Calu3 (cell line): ENCODE measurements around the gene DNAH9. TPM values are rescaled to one million over a fixed set of nuclear protein-coding genes. Genes with fewer than 3 reads are reported as not detected.

ENCODE experiments used
- BruUV-seq: library from RNA; stranded (reverse); fragments of 400-500 nt; replicated peaks from 2 replicates; lab custom pipeline; 2021; lab: Mats Ljungman, UMichigan
- CTCF ChIA-PET: fragments of 300-600 bp; sonication (Branson Sonifier 250); formaldehyde crosslinking; loops from one replicate; lab custom pipeline; 2022; ENCODE audit warnings: antibody characterized with exemption; lab: Charles Lee
- DNase-seq: peaks from one replicate; pipeline ENCODE4 v3.0.0; 2022
- H3K27ac Mint-ChIP-seq: one replicate; pipeline ENCODE4 v1.8.0; 2022; ENCODE audit warnings: mixed read lengths; ENCODE audit not compliant: unreplicated experiment
- H3K27me3 Mint-ChIP-seq: one replicate; pipeline ENCODE4 v1.8.0; 2022; ENCODE audit warnings: mixed read lengths; ENCODE audit not compliant: unreplicated experiment
- H3K36me3 Mint-ChIP-seq: one replicate; pipeline ENCODE4 v1.8.0; 2022; ENCODE audit warnings: mild to moderate bottlenecking, moderate library complexity, mixed read lengths; ENCODE audit not compliant: insufficient read depth, unreplicated experiment
- H3K4me1 Mint-ChIP-seq: one replicate; pipeline ENCODE4 v1.8.0; 2022; ENCODE audit warnings: mild to moderate bottlenecking, low read depth, mixed read lengths; ENCODE audit not compliant: unreplicated experiment
- H3K4me3 Mint-ChIP-seq: one replicate; pipeline ENCODE4 v1.8.0; 2022; ENCODE audit warnings: mild to moderate bottlenecking, low read depth, moderate library complexity, mixed read lengths; ENCODE audit not compliant: unreplicated experiment
- H3K9me3 Mint-ChIP-seq: one replicate; pipeline ENCODE4 v1.8.0; 2022; ENCODE audit warnings: low read depth, mixed read lengths; ENCODE audit not compliant: unreplicated experiment
- intact Hi-C: fragments of 100-400 bp; cut with micrococcal nuclease; formaldehyde crosslinking; loops from one replicate; pipeline ENCODE4 v1.10.0; 2022; ENCODE audit not compliant: unreplicated experiment
- total RNA-seq: library from RNA; stranded (reverse); gene quantifications from 2 replicates; pipeline ENCODE4 v1.2.3, GENCODE V29; 2022
- TF ChIP-seq, protein P1 (sequence below): fragments of 200-600 bp; IDR thresholded peaks from one replicate; pipeline ENCODE4 v1.8.0; 2022; ENCODE audit warnings: antibody characterized with exemption; ENCODE audit not compliant: unreplicated experiment

The DNAH9 gene
- total RNA-seq, 1 experiment from 2014 or later = 0.19 TPM

DNA sequence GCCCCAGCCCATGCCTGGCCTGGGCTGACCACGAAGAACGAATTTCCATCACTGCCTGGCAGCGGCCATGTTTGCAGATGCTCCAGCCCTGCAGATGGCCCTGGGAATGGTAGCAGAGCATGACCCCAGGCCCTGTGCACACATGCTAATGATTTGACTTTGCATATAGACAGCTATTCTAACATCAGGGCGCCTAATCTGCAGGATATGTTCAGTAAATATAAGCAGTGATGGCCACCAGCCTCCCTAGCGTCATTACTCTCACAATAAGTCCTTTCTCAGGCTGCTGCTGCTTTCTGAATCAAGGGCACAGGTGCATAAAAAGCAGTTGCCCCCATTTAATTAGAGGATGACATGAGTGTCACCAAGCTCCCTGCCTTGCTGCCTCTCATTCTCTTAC, 24.2 kb downstream of the DNAH9 start:
- Mint-ChIP-seq H3K27ac (no peak overlapping the region), H3K4me1 (no peaks in the 10 kb centered on the region), H3K9me3 (no peaks in the 10 kb centered on the region), H3K36me3 (no peaks in the 10 kb centered on the region), H3K27me3 (no peaks in the 10 kb centered on the region), H3K4me3 (no peak overlapping the region)
- no TSS peak for BruUV-seq
- intact Hi-C loops = no loop called here
- DNase-seq = no peak
- TF ChIP-seq, protein P1, sequence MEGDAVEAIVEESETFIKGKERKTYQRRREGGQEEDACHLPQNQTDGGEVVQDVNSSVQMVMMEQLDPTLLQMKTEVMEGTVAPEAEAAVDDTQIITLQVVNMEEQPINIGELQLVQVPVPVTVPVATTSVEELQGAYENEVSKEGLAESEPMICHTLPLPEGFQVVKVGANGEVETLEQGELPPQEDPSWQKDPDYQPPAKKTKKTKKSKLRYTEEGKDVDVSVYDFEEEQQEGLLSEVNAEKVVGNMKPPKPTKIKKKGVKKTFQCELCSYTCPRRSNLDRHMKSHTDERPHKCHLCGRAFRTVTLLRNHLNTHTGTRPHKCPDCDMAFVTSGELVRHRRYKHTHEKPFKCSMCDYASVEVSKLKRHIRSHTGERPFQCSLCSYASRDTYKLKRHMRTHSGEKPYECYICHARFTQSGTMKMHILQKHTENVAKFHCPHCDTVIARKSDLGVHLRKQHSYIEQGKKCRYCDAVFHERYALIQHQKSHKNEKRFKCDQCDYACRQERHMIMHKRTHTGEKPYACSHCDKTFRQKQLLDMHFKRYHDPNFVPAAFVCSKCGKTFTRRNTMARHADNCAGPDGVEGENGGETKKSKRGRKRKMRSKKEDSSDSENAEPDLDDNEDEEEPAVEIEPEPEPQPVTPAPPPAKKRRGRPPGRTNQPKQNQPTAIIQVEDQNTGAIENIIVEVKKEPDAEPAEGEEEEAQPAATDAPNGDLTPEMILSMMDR = no peak
- CTCF ChIA-PET = interaction anchor here (0.7 kb wide), 1 partner anchor 43 kb away, joined by 3 read pairs; no protein-coding TSS in a partner anchor

DNA sequence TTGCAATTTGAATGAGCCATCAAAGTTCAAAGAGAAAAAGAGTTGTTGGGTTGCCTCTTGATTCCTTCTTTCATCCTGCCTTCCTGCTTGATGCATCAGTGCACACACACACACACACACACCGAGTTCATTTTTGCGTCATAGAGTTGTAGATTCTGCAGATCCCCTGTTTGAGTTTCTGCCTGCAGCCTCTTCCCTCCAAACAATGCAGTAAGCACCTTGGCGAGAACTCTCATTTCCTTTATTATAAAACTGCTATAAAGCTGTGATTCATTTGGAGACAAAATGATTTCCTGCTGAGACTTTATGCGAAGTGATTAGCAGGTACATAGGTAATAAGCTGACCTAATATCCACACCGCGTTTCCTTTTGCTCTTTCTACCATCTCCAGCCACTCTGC, 26.7 kb downstream of the DNAH9 start:
- Mint-ChIP-seq H3K9me3 (no peaks in the 10 kb centered on the region), H3K36me3 (no peaks in the 10 kb centered on the region), H3K4me1 (no peaks in the 10 kb centered on the region), H3K4me3 (no peak overlapping the region), H3K27me3 (no peaks in the 10 kb centered on the region), H3K27ac (no peak overlapping the region)
- CTCF ChIA-PET = no interaction called here
- intact Hi-C loops = no loop called here
- BruUV-seq = no TSS peak
- no peak for DNase-seq
- TF ChIP-seq, protein P1 = no peak

DNA sequence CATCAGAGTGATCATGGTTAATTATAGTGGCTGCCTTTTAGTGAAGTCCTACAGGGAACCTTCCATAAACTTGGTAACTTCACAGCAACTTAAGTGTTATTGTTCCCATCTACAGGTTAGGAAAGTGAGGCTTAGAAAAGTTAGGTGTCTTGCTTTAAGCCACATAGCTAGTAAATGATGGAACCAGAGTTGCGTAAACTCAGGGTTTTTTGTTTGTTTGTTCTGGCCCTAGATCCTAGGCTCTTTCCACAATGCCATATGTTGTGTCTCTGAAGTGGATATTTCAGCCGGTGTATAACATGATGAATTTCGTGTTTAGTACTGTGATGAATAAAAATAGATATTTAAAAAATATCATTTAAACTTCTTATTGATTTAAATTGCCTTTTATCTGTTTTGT, 27.6 kb downstream of the DNAH9 start:
- CTCF ChIA-PET = no interaction called here
- BruUV-seq = no TSS peak
- TF ChIP-seq, protein P1 = no peak
- DNase-seq = no peak
- no peak overlapping the region for H3K27ac Mint-ChIP-seq
- H3K9me3 Mint-ChIP-seq = peaks cover under 1% of the 10 kb centered on the region
- no peaks in the 10 kb centered on the region for H3K4me1 Mint-ChIP-seq
- no peaks in the 10 kb centered on the region for H3K36me3 Mint-ChIP-seq
- H3K27me3 Mint-ChIP-seq = no peaks in the 10 kb centered on the region
- no peak overlapping the region for H3K4me3 Mint-ChIP-seq
- intact Hi-C loops = no loop called here

DNA sequence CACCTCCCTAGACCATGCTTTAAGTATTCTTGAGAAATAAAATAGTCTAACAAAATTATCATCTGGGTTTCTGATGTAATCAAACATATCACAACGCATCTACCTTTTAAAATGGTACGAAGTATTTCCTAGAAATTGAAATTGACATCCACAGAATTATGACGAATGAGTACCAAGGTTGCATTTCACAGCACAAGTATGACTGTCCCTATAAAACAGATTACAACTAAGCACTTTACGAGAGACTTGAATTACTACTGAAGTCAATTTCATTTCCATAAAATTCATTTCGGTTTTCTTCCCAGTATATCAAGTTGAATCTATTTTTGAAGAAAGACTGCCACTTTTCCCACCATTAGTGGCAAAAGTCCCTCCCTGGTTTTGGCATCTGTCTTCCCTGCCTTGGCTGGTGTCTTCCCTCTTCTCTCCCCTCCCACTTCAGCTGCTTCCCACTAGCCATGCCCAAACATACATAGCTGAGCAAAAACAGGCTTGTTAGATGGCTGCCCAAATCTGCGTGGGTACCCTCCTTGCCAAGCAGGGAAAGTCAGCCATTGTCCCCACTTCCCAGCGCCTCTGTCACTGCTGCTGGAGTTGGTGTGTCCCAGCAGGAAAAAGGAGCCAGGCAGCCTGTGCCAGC, 29.2 kb downstream of the DNAH9 start:
- no TSS peak for BruUV-seq
- Mint-ChIP-seq H3K27me3 (no peaks in the 10 kb centered on the region), H3K9me3 (peaks cover 5% of the 10 kb centered on the region), H3K36me3 (peaks cover 5% of the 10 kb centered on the region), H3K4me1 (no peaks in the 10 kb centered on the region), H3K4me3 (no peak overlapping the region), H3K27ac (no peak overlapping the region)
- intact Hi-C loops = no loop called here
- DNase-seq = no peak
- CTCF ChIA-PET = no interaction called here
- TF ChIP-seq, protein P1 = no peak
